ENCODE measurements around the gene RPIA.

RPIA gene

DNA sequence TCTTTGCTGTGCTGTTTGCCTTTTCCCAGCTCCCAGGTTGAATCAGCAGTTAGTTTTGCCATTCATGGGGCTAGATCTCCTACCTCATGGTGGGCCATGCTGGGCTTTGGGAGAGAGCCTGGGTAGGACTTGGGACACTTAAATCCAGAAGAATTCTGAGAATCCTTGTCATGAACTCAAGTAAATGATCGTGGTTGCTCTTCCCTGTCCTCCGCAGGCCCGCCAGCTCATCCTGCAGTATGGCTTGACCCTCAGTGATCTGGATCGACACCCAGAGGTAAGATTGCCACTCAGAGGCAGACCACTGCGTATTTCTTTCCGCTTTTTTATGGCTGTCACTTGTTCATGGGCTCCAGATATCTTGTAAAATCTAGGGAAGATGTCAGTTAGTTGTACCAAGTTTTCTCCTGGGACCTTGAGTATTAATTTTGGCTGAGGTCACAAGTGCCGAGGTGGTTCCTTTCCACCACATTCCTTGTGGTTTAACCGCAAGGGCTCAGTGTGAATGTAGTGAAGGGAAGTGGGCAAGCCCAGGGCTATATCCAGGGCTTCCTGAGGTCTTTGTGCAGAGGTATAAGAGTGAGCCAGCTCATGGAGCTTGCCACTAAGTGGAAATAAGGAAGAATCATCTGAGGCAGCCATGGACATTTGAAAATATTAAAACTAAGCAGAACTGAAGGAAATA, 37.7 kb downstream of the RPIA start:
- H3K9me3 ChIP-seq (ENCODE audit: control insufficient read depth, low read length) = no peaks in the 10 kb centered on the region
- WGBS, 2 experiments = 95 to 98% methylated on average over 8 of the region's 8 CpGs
- no peak overlapping the region for H3K27ac ChIP-seq (ENCODE audit: insufficient read depth, low read depth, low read length, poor library complexity, severe bottlenecking)
- no peaks in the 10 kb centered on the region for H3K27me3 ChIP-seq (ENCODE audit: control insufficient read depth, insufficient read depth, low read length, poor library complexity, severe bottlenecking)
- no peaks in the 10 kb centered on the region for H3K4me1 ChIP-seq (ENCODE audit: control insufficient read depth, insufficient read depth, low read length)
- H3K4me3 ChIP-seq (ENCODE audit: insufficient read depth, low read depth, low read length) = no peak overlapping the region
- no peaks in the 10 kb centered on the region for H3K36me3 ChIP-seq (ENCODE audit: control insufficient read depth, insufficient read depth, low read length)

DNA sequence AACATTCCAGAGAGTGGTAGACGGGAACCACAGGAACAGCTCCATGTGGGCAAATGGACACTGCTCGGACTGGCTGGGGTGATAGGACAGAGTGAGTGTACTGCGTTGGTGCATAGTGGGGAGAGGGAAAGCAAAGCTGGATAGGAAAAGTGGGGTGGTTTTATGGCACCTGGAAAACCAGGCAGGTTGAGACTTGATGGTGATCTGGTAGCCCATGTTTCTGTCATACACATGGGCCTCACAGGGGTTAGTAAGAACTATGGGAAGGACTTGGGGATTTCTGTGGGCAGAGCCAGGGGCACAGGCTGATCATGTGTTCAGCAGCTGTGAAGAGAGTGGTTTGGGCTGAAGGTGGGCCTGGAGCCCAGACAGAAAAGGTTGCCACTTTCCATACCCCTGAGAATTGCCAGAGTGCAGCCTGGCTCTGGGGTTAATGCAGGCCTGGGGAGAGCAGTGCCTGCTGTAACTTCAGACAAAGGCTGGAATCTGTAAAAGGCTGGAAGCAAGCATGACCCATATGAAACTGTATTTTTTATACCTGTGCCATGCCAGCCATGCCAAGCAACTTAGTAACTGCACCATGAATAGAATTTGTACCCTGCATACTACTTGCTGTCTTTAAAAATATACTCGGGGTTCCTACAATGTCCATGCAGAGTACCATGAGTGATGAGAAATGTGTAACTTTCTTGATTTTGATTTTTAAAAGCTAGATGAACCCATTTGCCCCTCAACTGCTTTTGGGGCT, 41.9 kb downstream of the RPIA start:
- Histone ChIP-seq H3K27me3 (ENCODE audit: control insufficient read depth, insufficient read depth, low read length, poor library complexity, severe bottlenecking) (no peaks in the 10 kb centered on the region), H3K9me3 (ENCODE audit: control insufficient read depth, low read length) (no peaks in the 10 kb centered on the region), H3K27ac (ENCODE audit: insufficient read depth, low read depth, low read length, poor library complexity, severe bottlenecking) (no peak overlapping the region), H3K36me3 (ENCODE audit: control insufficient read depth, insufficient read depth, low read length) (peaks cover 16% of the 10 kb centered on the region), H3K4me1 (ENCODE audit: control insufficient read depth, insufficient read depth, low read length) (no peaks in the 10 kb centered on the region), H3K4me3 (ENCODE audit: insufficient read depth, low read depth, low read length) (no peak overlapping the region)
- WGBS, 2 experiments = 95 to 96% methylated on average over 4 of the region's 4 CpGs

- H3K4me3 ChIP-seq (ENCODE audit: insufficient read depth, low read depth, low read length) = no peak overlapping the region
- WGBS, 2 experiments = 93 to 94% methylated on average over 4 of the region's 4 CpGs
- H3K9me3 ChIP-seq (ENCODE audit: control insufficient read depth, low read length) = no peaks in the 10 kb centered on the region
- H3K36me3 ChIP-seq (ENCODE audit: control insufficient read depth, insufficient read depth, low read length) = peaks cover 19% of the 10 kb centered on the region
- no peaks in the 10 kb centered on the region for H3K27me3 ChIP-seq (ENCODE audit: control insufficient read depth, insufficient read depth, low read length, poor library complexity, severe bottlenecking)
- H3K4me1 ChIP-seq (ENCODE audit: control insufficient read depth, insufficient read depth, low read length) = no peaks in the 10 kb centered on the region
- H3K27ac ChIP-seq (ENCODE audit: insufficient read depth, low read depth, low read length, poor library complexity, severe bottlenecking) = no peak overlapping the region
Observed at GRCh38 chr2:88735133-88735532, 43.7 kb downstream of the RPIA start.

GRCh38 chr2:88735853-88736252, 44.4 kb downstream of the RPIA start:
- WGBS, 2 experiments = 84 to 90% methylated on average over 6 of the region's 6 CpGs
- no peaks in the 10 kb centered on the region for H3K9me3 ChIP-seq (ENCODE audit: control insufficient read depth, low read length)
- no peaks in the 10 kb centered on the region for H3K4me1 ChIP-seq (ENCODE audit: control insufficient read depth, insufficient read depth, low read length)
- no peak overlapping the region for H3K27ac ChIP-seq (ENCODE audit: insufficient read depth, low read depth, low read length, poor library complexity, severe bottlenecking)
- H3K4me3 ChIP-seq (ENCODE audit: insufficient read depth, low read depth, low read length) = no peak overlapping the region
- H3K36me3 ChIP-seq (ENCODE audit: control insufficient read depth, insufficient read depth, low read length) = peaks cover 19% of the 10 kb centered on the region
- no peaks in the 10 kb centered on the region for H3K27me3 ChIP-seq (ENCODE audit: control insufficient read depth, insufficient read depth, low read length, poor library complexity, severe bottlenecking)

- H3K9me3 ChIP-seq (ENCODE audit: control insufficient read depth, low read length) = no peaks in the 10 kb centered on the region
- WGBS, 2 experiments = 94 to 95% methylated on average over 7 to 8 of the region's 8 CpGs
- H3K4me3 ChIP-seq (ENCODE audit: insufficient read depth, low read depth, low read length) = no peak overlapping the region
- H3K36me3 ChIP-seq (ENCODE audit: control insufficient read depth, insufficient read depth, low read length) = peaks cover 19% of the 10 kb centered on the region
- H3K4me1 ChIP-seq (ENCODE audit: control insufficient read depth, insufficient read depth, low read length) = no peaks in the 10 kb centered on the region
- no peak overlapping the region for H3K27ac ChIP-seq (ENCODE audit: insufficient read depth, low read depth, low read length, poor library complexity, severe bottlenecking)
- no peaks in the 10 kb centered on the region for H3K27me3 ChIP-seq (ENCODE audit: control insufficient read depth, insufficient read depth, low read length, poor library complexity, severe bottlenecking)
Observed at GRCh38 chr2:88736437-88736836, 45.0 kb downstream of the RPIA start.

DNA sequence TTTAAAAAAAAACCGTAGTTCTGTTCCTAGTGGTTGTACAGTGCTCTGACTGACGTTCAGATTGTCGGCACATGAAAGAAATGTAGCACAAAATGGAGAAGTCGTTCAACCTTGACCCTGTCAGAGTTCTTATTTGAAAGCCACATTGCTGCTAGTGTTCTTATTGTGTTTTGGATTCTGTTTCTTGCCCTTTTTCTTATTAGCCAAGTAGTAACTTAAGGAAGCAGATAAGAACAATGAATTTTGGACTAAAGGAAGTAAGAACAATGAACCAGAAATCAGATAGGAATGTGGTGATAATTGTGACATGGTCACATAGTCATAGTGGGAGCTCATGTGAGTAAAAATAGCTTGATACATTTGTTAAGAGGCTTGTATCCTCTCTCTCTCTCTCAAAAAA, 45.9 kb downstream of the RPIA start:
- Histone ChIP-seq H3K27me3 (ENCODE audit: control insufficient read depth, insufficient read depth, low read length, poor library complexity, severe bottlenecking) (no peaks in the 10 kb centered on the region), H3K27ac (ENCODE audit: insufficient read depth, low read depth, low read length, poor library complexity, severe bottlenecking) (no peak overlapping the region), H3K4me3 (ENCODE audit: insufficient read depth, low read depth, low read length) (no peak overlapping the region), H3K9me3 (ENCODE audit: control insufficient read depth, low read length) (no peaks in the 10 kb centered on the region), H3K36me3 (ENCODE audit: control insufficient read depth, insufficient read depth, low read length) (peaks cover 19% of the 10 kb centered on the region), H3K4me1 (ENCODE audit: control insufficient read depth, insufficient read depth, low read length) (no peaks in the 10 kb centered on the region)
- 93 to 94% methylated on average over 4 of the region's 4 CpGs for WGBS, 2 experiments

DNA sequence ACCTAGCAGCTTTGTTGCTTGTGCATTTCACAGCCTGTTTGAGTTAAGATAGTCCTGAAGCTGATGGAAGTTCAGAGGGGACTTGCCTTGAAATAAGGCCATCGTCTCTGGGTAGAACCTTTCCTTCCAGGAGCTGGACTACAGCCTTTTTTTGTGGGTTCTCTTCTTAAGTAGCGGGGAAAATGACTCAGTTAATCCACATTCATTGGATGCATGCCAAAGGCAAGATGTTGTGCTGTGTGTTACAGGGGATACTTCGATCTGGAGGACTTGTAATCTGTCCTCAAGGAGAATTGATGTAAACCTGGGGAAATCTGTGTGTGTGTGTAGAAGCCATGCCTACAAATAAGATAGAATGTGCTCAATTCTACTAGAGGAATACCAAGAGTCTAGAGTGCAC, 46.8 kb downstream of the RPIA start:
- WGBS, 2 experiments = 94% methylated on average over 3 of the region's 3 CpGs
- Histone ChIP-seq H3K27ac (ENCODE audit: insufficient read depth, low read depth, low read length, poor library complexity, severe bottlenecking) (no peak overlapping the region), H3K4me1 (ENCODE audit: control insufficient read depth, insufficient read depth, low read length) (no peaks in the 10 kb centered on the region), H3K9me3 (ENCODE audit: control insufficient read depth, low read length) (no peaks in the 10 kb centered on the region), H3K36me3 (ENCODE audit: control insufficient read depth, insufficient read depth, low read length) (peaks cover 19% of the 10 kb centered on the region), H3K27me3 (ENCODE audit: control insufficient read depth, insufficient read depth, low read length, poor library complexity, severe bottlenecking) (no peaks in the 10 kb centered on the region), H3K4me3 (ENCODE audit: insufficient read depth, low read depth, low read length) (no peak overlapping the region)

- H3K27ac ChIP-seq (ENCODE audit: insufficient read depth, low read depth, low read length, poor library complexity, severe bottlenecking) = no peak overlapping the region
- no peaks in the 10 kb centered on the region for H3K9me3 ChIP-seq (ENCODE audit: control insufficient read depth, low read length)
- H3K4me1 ChIP-seq (ENCODE audit: control insufficient read depth, insufficient read depth, low read length) = no peaks in the 10 kb centered on the region
- H3K36me3 ChIP-seq (ENCODE audit: control insufficient read depth, insufficient read depth, low read length) = peaks cover 19% of the 10 kb centered on the region
- H3K4me3 ChIP-seq (ENCODE audit: insufficient read depth, low read depth, low read length) = no peak overlapping the region
- WGBS, 2 experiments = 52 to 64% methylated on average over 6 to 7 of the region's 7 CpGs
- H3K27me3 ChIP-seq (ENCODE audit: control insufficient read depth, insufficient read depth, low read length, poor library complexity, severe bottlenecking) = no peaks in the 10 kb centered on the region
Observed at GRCh38 chr2:88739985-88740600, 48.6 kb downstream of the RPIA start.

GRCh38 chr2:88746929-88747490, 55.5 kb downstream of the RPIA start:
- 93 to 96% methylated on average over 6 of the region's 6 CpGs for WGBS, 2 experiments
- Histone ChIP-seq H3K27ac (ENCODE audit: insufficient read depth, low read depth, low read length, poor library complexity, severe bottlenecking) (no peak overlapping the region), H3K27me3 (ENCODE audit: control insufficient read depth, insufficient read depth, low read length, poor library complexity, severe bottlenecking) (no peaks in the 10 kb centered on the region), H3K9me3 (ENCODE audit: control insufficient read depth, low read length) (no peaks in the 10 kb centered on the region), H3K36me3 (ENCODE audit: control insufficient read depth, insufficient read depth, low read length) (peaks cover 5% of the 10 kb centered on the region), H3K4me3 (ENCODE audit: insufficient read depth, low read depth, low read length) (no peak overlapping the region), H3K4me1 (ENCODE audit: control insufficient read depth, insufficient read depth, low read length) (no peaks in the 10 kb centered on the region)

- H3K27ac ChIP-seq (ENCODE audit: insufficient read depth, low read depth, low read length, poor library complexity, severe bottlenecking) = no peak overlapping the region
- H3K4me3 ChIP-seq (ENCODE audit: insufficient read depth, low read depth, low read length) = no peak overlapping the region
- H3K4me1 ChIP-seq (ENCODE audit: control insufficient read depth, insufficient read depth, low read length) = no peaks in the 10 kb centered on the region
- no peaks in the 10 kb centered on the region for H3K9me3 ChIP-seq (ENCODE audit: control insufficient read depth, low read length)
- no peaks in the 10 kb centered on the region for H3K27me3 ChIP-seq (ENCODE audit: control insufficient read depth, insufficient read depth, low read length, poor library complexity, severe bottlenecking)
- 90 to 94% methylated on average over 2 of the region's 2 CpGs for WGBS, 2 experiments
- H3K36me3 ChIP-seq (ENCODE audit: control insufficient read depth, insufficient read depth, low read length) = peaks cover 5% of the 10 kb centered on the region
Observed at GRCh38 chr2:88747990-88748389, 56.5 kb downstream of the RPIA start.
